ENCODE results near the gene FRMPD3. TPM values are rescaled to one million over a fixed set of nuclear protein-coding genes. Genes with fewer than 3 reads are reported as not detected.

The FRMPD3 gene
- not detected for polyA plus RNA-seq

DNA sequence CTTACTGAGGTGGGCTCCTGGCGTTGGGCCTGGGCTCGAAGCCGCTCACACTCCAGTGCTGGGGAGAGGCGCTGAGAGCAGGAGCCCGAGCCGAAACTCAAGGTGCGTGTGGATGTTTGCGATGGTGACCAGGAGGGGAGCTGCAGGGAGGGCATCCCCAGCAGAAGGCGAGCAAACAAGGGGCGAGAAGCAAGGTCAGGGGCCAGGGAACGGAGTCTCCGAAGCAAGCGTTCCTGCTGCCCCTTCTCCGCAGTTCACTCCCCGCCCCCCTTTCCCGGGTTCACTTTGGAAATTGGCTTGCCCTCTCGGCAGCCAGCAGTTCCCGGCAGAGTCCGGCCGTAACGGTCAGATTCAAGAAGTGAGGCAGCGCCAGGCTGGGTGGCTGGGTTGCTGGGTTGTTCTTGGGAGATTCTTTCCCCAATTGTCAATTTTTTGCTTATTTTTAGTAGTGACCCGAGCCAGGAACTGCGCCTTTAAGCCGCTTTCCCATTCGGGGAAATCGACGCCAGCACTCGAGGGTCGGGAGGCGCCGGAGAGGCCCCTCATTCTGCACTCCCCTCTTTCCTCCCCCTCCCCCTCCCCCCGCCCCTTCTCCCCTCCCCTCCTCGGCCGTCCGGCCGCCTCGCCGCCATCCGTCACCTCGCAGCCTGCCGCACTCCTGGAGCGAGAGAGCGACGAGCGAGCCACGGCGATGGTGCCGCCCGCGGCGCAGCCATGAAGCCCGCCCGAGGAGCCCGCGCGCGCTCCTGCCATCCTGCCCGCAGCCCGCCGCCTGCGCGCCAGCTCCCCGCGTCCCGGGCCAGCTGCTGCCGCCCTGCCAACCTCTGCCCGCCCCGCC lies at the start of gene FRMPD3:
TSS of gene FRMPD3 (plus strand) at position 655 of the 838 bp plus-strand sequence. CDS start 76,937 bp downstream, outside the sequence.
- peaks cover 6 to 12% (median 11%) of the 10 kb centered on the region in 3 donors for H3K4me1 Mint-ChIP-seq
- no peaks in the 10 kb centered on the region for H3K9me3 Mint-ChIP-seq
- H3K27me3 Mint-ChIP-seq: peaks cover 33% of the 10 kb centered on the region
- H3K27ac Mint-ChIP-seq: no peak within 1 kb of the TSS
- peak within 1 kb of the TSS; percentile 72 to 87 (median 83) for H3K4me3 Mint-ChIP-seq
- H3K36me3 Mint-ChIP-seq: no peaks in the 10 kb centered on the region

- H3K4me1 Mint-ChIP-seq: peaks cover 0 to 2% (median 0%) of the 10 kb centered on the region in 3 donors
- H3K27me3 Mint-ChIP-seq: peaks cover 11% of the 10 kb centered on the region
These were observed 28.9 kb upstream of the FRMPD3 start for GRCh38 chrX:107420571-107420970.

DNA sequence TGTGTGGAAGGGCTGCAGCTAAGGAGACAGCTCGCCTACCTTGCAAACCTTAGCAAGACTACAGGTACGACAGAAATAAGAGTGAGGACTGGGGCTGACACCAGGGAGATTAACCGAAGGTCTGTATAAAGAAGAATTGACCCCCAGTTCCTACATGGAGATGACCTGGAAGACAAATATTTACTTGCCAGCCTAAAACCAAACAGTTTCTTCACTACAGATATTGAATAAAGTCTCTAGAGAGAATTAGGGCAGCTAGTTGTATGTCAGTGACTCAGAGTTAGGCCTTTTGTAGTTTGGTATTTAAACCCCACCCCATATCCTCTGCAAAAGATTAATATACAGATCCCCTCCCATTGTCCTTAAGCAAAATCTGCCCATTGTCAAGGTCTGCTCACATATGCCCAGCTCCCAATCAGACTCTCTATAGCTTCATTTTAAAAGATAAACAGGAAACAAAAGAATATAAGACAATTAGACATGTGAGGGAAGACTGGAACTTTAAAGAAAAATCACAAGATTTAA lies 28.1 kb upstream of the FRMPD3 start:
- peaks cover 0 to 1% (median 0%) of the 10 kb centered on the region in 3 donors for H3K9me3 Mint-ChIP-seq
- H3K27me3 Mint-ChIP-seq: peaks cover 11% of the 10 kb centered on the region
- H3K27ac Mint-ChIP-seq: no peak overlapping the region
- no peak overlapping the region for H3K4me3 Mint-ChIP-seq
- no peaks in the 10 kb centered on the region for H3K36me3 Mint-ChIP-seq
- peaks cover 0 to 2% (median 0%) of the 10 kb centered on the region in 3 donors for H3K4me1 Mint-ChIP-seq

More at GRCh38 chrX:107420571-107420970, 28.9 kb upstream of the FRMPD3 start:
- Mint-ChIP-seq H3K9me3 (peaks cover 0 to 1% (median 0%) of the 10 kb centered on the region in 3 donors), H3K4me3 (no peak overlapping the region), H3K36me3 (no peaks in the 10 kb centered on the region), H3K27ac (no peak overlapping the region)

GRCh38 chrX:107429090-107429489 lies 20.4 kb upstream of the FRMPD3 start:
- Mint-ChIP-seq H3K4me1 (peaks cover 0 to 2% (median 0%) of the 10 kb centered on the region in 3 donors), H3K9me3 (peaks cover 0 to 4% (median 0%) of the 10 kb centered on the region in 3 donors), H3K27me3 (peaks cover 3% of the 10 kb centered on the region), H3K27ac (no peak overlapping the region), H3K36me3 (peaks cover 1% of the 10 kb centered on the region), H3K4me3 (no peak overlapping the region)

DNA sequence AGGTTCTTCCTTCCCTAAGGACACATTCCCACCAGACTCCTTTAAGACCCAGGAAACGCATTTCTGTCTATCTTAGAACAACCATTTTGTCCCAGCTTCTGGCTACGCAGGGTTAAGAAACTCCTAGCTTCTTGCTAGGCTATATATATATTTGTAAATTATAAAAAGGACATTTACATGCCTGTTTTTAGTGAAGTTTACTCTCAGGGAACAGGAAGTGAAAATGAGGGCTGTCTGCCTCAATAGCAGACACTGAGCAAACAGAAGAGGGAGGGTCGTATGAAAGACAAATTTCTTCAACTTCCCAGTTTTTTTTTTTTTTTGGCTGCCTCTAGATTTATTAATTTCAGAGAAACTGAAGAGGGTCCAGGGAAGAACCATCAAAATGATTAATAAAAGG lies 9.3 kb upstream of the FRMPD3 start:
- Mint-ChIP-seq H3K36me3 (no peaks in the 10 kb centered on the region), H3K27ac (peak overlapping the region in 1 of 3 donors; percentile 8), H3K4me3 (peak overlapping the region in 1 of 4 donors; percentile 26), H3K4me1 (peaks cover 11 to 15% (median 14%) of the 10 kb centered on the region in 3 donors), H3K9me3 (no peaks in the 10 kb centered on the region), H3K27me3 (peaks cover 11% of the 10 kb centered on the region)

DNA sequence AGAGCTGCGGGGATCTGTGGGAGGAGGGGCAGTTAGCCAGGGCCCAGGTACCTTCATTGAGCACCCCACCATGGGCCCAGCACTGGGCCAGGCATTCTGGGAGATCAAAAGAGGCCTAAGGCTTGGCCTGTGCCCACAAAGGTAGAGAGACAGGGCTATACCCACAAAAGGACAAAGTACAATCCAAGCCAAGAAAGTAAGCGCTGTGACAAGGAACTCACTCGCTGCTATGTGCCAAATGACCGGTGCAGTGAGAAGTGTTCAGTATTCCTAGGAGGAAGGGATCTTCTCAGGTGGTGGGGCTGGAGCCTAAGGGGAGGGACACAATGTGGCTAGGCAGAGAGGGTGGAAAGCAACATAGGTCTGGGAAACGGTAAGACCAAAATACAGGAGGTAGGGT lies 8.8 kb upstream of the FRMPD3 start:
- Mint-ChIP-seq H3K4me3 (peak overlapping the region in 1 of 4 donors; percentile 19), H3K27me3 (peaks cover 15% of the 10 kb centered on the region), H3K4me1 (peaks cover 11 to 15% (median 14%) of the 10 kb centered on the region in 3 donors), H3K36me3 (no peaks in the 10 kb centered on the region), H3K9me3 (no peaks in the 10 kb centered on the region), H3K27ac (no peak overlapping the region)

- H3K4me3 Mint-ChIP-seq: no peak overlapping the region
- H3K27me3 Mint-ChIP-seq: peaks cover 15% of the 10 kb centered on the region
- H3K27ac Mint-ChIP-seq: peak overlapping the region in 1 of 3 donors; percentile 59
- H3K9me3 Mint-ChIP-seq: no peaks in the 10 kb centered on the region
- peaks cover 11 to 15% (median 14%) of the 10 kb centered on the region in 3 donors for H3K4me1 Mint-ChIP-seq
- no peaks in the 10 kb centered on the region for H3K36me3 Mint-ChIP-seq
These were observed 6.4 kb upstream of the FRMPD3 start for GRCh38 chrX:107442914-107443527.

GRCh38 chrX:107445146-107445545 lies 4.3 kb upstream of the FRMPD3 start:
- peaks cover 16% of the 10 kb centered on the region for H3K27me3 Mint-ChIP-seq
- no peak overlapping the region for H3K4me3 Mint-ChIP-seq
- H3K27ac Mint-ChIP-seq: peak overlapping the region in 1 of 3 donors; percentile 54
- H3K4me1 Mint-ChIP-seq: peaks cover 6 to 13% (median 11%) of the 10 kb centered on the region in 3 donors
- no peaks in the 10 kb centered on the region for H3K36me3 Mint-ChIP-seq
- no peaks in the 10 kb centered on the region for H3K9me3 Mint-ChIP-seq

DNA sequence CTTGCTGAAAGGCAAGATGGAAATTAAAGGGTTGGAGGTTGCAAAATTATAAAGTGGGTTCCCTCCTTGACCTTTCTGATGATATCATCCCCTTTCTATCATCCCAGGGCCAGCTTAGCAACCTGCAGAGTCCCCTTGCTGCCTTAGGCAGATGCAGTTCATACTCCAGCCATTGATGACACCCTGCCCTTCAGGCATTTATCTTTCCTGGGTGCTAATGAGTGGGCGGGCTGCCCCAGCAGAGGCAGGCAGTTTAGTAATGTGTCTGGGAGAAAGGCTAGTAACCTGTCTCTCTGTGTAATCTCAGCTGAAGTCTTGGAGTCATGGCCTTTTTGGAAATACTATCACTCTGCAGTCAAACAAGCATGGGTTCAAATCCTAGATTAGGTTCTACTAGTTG lies 3.8 kb upstream of the FRMPD3 start:
- no peaks in the 10 kb centered on the region for H3K36me3 Mint-ChIP-seq
- peaks cover 19% of the 10 kb centered on the region for H3K27me3 Mint-ChIP-seq
- H3K27ac Mint-ChIP-seq: peak overlapping the region in 1 of 3 donors; percentile 54
- H3K4me3 Mint-ChIP-seq: no peak overlapping the region
- no peaks in the 10 kb centered on the region for H3K9me3 Mint-ChIP-seq
- peaks cover 5 to 11% (median 10%) of the 10 kb centered on the region in 3 donors for H3K4me1 Mint-ChIP-seq

GRCh38 chrX:107447642-107448041 lies 1.8 kb upstream of the FRMPD3 start:
- peaks cover 33% of the 10 kb centered on the region for H3K27me3 Mint-ChIP-seq
- peak overlapping the region in 1 of 4 donors; percentile 9 for H3K4me3 Mint-ChIP-seq
- no peaks in the 10 kb centered on the region for H3K36me3 Mint-ChIP-seq
- peaks cover 6 to 12% (median 11%) of the 10 kb centered on the region in 3 donors for H3K4me1 Mint-ChIP-seq
- no peaks in the 10 kb centered on the region for H3K9me3 Mint-ChIP-seq
- no peak overlapping the region for H3K27ac Mint-ChIP-seq

DNA sequence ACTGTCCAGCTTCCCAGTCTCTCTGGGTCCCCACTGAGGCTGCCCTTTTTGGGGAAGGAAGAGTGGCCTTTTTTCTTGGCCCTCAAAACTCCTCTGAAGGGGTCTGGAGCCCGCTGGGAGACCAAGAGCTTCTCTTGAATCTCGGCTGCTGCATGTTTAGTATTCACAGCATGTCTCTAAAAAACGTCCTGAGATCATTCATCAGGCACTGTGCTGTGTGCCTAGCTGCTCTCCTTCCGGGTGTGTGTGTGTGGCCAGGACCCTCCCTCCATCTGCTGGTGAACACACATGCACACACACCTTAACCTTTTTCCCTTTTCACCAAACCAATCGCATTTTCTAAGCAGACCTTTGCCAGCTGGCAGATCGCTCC lies 841 bp upstream of the FRMPD3 start:
- Mint-ChIP-seq H3K4me3 (peak overlapping the region in 3 of 4 donors; percentile 48 to 83 (median 71)), H3K27me3 (peaks cover 33% of the 10 kb centered on the region), H3K27ac (no peak overlapping the region), H3K36me3 (no peaks in the 10 kb centered on the region), H3K4me1 (peaks cover 6 to 12% (median 11%) of the 10 kb centered on the region in 3 donors), H3K9me3 (no peaks in the 10 kb centered on the region)

GRCh38 chrX:107450823-107451509 lies 1.5 kb downstream of the FRMPD3 start:
- H3K27ac Mint-ChIP-seq: peak overlapping the region in 1 of 3 donors; percentile 22

GRCh38 chrX:107451731-107452130 lies 2.3 kb downstream of the FRMPD3 start:
- Mint-ChIP-seq H3K4me1 (peaks cover 6 to 11% (median 10%) of the 10 kb centered on the region in 3 donors), H3K36me3 (no peaks in the 10 kb centered on the region), H3K27ac (no peak overlapping the region), H3K4me3 (peak overlapping the region in 2 of 4 donors; percentile 13 to 83), H3K9me3 (no peaks in the 10 kb centered on the region), H3K27me3 (peaks cover 26% of the 10 kb centered on the region)

More at GRCh38 chrX:107450823-107451509, 1.5 kb downstream of the FRMPD3 start:
- H3K27me3 Mint-ChIP-seq: peaks cover 26% of the 10 kb centered on the region
- H3K36me3 Mint-ChIP-seq: no peaks in the 10 kb centered on the region
- H3K9me3 Mint-ChIP-seq: no peaks in the 10 kb centered on the region
- peak overlapping the region in 3 of 4 donors; percentile 71 to 83 (median 72) for H3K4me3 Mint-ChIP-seq
- peaks cover 6 to 11% (median 10%) of the 10 kb centered on the region in 3 donors for H3K4me1 Mint-ChIP-seq

DNA sequence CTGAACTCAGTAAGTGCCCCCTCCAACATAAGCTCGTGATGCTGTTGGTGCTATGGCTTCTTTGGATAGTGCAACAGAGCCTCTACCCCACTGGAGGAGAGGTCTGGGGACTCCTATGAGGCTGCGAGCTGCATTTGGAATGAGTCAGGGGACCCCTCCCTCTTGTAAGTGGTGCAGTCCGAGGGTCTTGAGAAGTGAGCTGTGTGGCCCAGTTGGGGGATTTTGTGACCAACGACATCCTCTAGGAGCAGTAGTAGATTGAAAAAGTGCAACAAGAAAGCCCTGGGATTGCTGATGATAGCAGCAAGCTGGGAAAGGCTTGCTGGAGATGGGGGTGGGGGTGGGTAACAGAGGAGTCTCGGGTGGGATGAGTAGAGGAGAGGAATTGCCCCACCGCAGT lies 3.1 kb downstream of the FRMPD3 start:
- no peaks in the 10 kb centered on the region for H3K36me3 Mint-ChIP-seq

More for the DNA sequence above, 3.1 kb downstream of the FRMPD3 start:
- peaks cover 6 to 11% (median 10%) of the 10 kb centered on the region in 3 donors for H3K4me1 Mint-ChIP-seq
- peak overlapping the region in 1 of 4 donors; percentile 20 for H3K4me3 Mint-ChIP-seq
- no peaks in the 10 kb centered on the region for H3K9me3 Mint-ChIP-seq
- peaks cover 26% of the 10 kb centered on the region for H3K27me3 Mint-ChIP-seq
- no peak overlapping the region for H3K27ac Mint-ChIP-seq
